Stimulated activated naive CD8-positive, alpha-beta T cell treated with anti-CD3 and anti-CD28 coated beads, Interleukin-15, amount 100 ng/mL, for 72 hours (primary cell): ENCODE measurements around the gene C19orf33.
"Not testable (repeated sequence)": the region's sequence is repeated elsewhere in the genome, so short reads cannot be mapped to it uniquely, and the experiment has no call there.

Source experiments
- ATAC-seq: fragments of 150-1000 bp; cut with Tn5 transposase; 2 replicates; pipeline ENCODE4 v1.10.0; 2021; ENCODE audit warnings: mild to moderate bottlenecking, moderate library complexity
- DNase-seq, 2 donors: peaks; one replicate each; pipeline ENCODE4 v3.0.0; 2021 to 2022
- H3K27ac Mint-ChIP-seq, 2 donors: one replicate each; pipeline ENCODE4 v1.8.0; 2022; ENCODE audit warnings: mild to moderate bottlenecking in 2 of 2, mixed read lengths in 2 of 2, moderate library complexity in 2 of 2
- H3K27me3 Mint-ChIP-seq: one replicate; pipeline ENCODE4 v1.8.0; 2022; ENCODE audit warnings: mixed read lengths
- H3K4me1 Mint-ChIP-seq: one replicate; pipeline ENCODE4 v1.8.0; 2022; ENCODE audit warnings: mild to moderate bottlenecking, mixed read lengths
- H3K4me3 Mint-ChIP-seq, 2 donors: one replicate each; pipeline ENCODE4 v1.8.0; 2022; ENCODE audit warnings: mild to moderate bottlenecking in 2 of 2, mixed read lengths in 2 of 2, moderate library complexity in 1 of 2
- H3K9me3 Mint-ChIP-seq, 2 donors: one replicate each; pipeline ENCODE4 v1.8.0; 2022; ENCODE audit warnings: mixed read lengths in 2 of 2

The C19orf33 gene

GRCh38 chr19:38303517-38304351 lies at the start of gene C19orf33:
Gene C19orf33, plus strand, starts transcription at chr19:38304251. Its CDS starts 11 bp downstream, at chr19:38304262.
- Mint-ChIP-seq H3K4me3 (no peak within 1 kb of the TSS), H3K9me3 (no peaks in the 10 kb centered on the region), H3K27me3 (no peaks in the 10 kb centered on the region), H3K27ac (no peak within 1 kb of the TSS), H3K4me1 (no peaks in the 10 kb centered on the region)
- DNase-seq (no peak), ATAC-seq (no peak)

- Mint-ChIP-seq H3K4me1 (peaks cover 6% of the 10 kb centered on the region), H3K27ac (no peak overlapping the region), H3K27me3 (peaks cover 38% of the 10 kb centered on the region), H3K4me3 (peak overlapping the region in 1 of 2 donors; percentile 15), H3K9me3 (no peaks in the 10 kb centered on the region)
- DNase-seq (no peak), ATAC-seq (no peak)
Measured at GRCh38 chr19:38255383-38256014, 48.6 kb upstream of the C19orf33 start.

- not testable (repeated sequence) for H3K9me3 Mint-ChIP-seq, ATAC-seq, H3K4me3 Mint-ChIP-seq, DNase-seq, H3K27ac Mint-ChIP-seq
- Mint-ChIP-seq H3K27me3 (peaks cover 13% of the 10 kb centered on the region), H3K4me1 (peaks cover 37% of the 10 kb centered on the region)
Measured at GRCh38 chr19:38261942-38262341, 42.1 kb upstream of the C19orf33 start.

GRCh38 chr19:38262585-38263268 lies 41.3 kb upstream of the C19orf33 start:
- peak overlapping the region in 1 of 2 donors; percentile 45 for H3K4me3 Mint-ChIP-seq
- no peaks in the 10 kb centered on the region for H3K9me3 Mint-ChIP-seq
- DNase-seq (no peak), ATAC-seq (no peak)
- peak overlapping the region in 1 of 2 donors; percentile 63 for H3K27ac Mint-ChIP-seq
- H3K4me1 Mint-ChIP-seq, result peaks cover 45% of the 10 kb centered on the region
- peaks cover 6% of the 10 kb centered on the region for H3K27me3 Mint-ChIP-seq

- Mint-ChIP-seq H3K4me3 (peak overlapping the region; percentile 84 to 93), H3K27me3 (no peaks in the 10 kb centered on the region), H3K9me3 (no peaks in the 10 kb centered on the region), H3K4me1 (peaks cover 52% of the 10 kb centered on the region), H3K27ac (peak overlapping the region; percentile 72 to 97)
- DNase-seq, result peak; percentile 47 to 84
- ATAC-seq, result peak; percentile 90
Measured at GRCh38 chr19:38263689-38264485, 40.2 kb upstream of the C19orf33 start.

GRCh38 chr19:38264486-38265212 lies 39.4 kb upstream of the C19orf33 start, which contains the start of gene SPINT2:
Gene SPINT2, plus strand, starts transcription at chr19:38264573. Its CDS starts 320 bp downstream, at chr19:38264893.
- peak within 1 kb of the TSS; percentile 84 to 93 for H3K4me3 Mint-ChIP-seq
- H3K4me1 Mint-ChIP-seq, result peaks cover 52% of the 10 kb centered on the region
- H3K9me3 Mint-ChIP-seq, result no peaks in the 10 kb centered on the region
- ATAC-seq (peak; percentile 65), DNase-seq (peak in 1 of 2 donors; percentile 79)
- H3K27ac Mint-ChIP-seq, result peak within 1 kb of the TSS; percentile 72 to 97
- H3K27me3 Mint-ChIP-seq, result no peaks in the 10 kb centered on the region

- Mint-ChIP-seq H3K4me3 (peak overlapping the region; percentile 84 to 93), H3K27me3 (no peaks in the 10 kb centered on the region), H3K27ac (peak overlapping the region; percentile 72 to 89), H3K9me3 (no peaks in the 10 kb centered on the region), H3K4me1 (peaks cover 58% of the 10 kb centered on the region)
- DNase-seq, result no peak
- no peak for ATAC-seq
Measured at GRCh38 chr19:38265213-38265861, 38.7 kb upstream of the C19orf33 start.

GRCh38 chr19:38265921-38266429 lies 38.1 kb upstream of the C19orf33 start:
- ATAC-seq (no peak), DNase-seq (no peak)
- peak overlapping the region in 1 of 2 donors; percentile 72 for H3K27ac Mint-ChIP-seq
- H3K9me3 Mint-ChIP-seq, result no peaks in the 10 kb centered on the region
- H3K4me3 Mint-ChIP-seq, result peak overlapping the region; percentile 84 to 93
- H3K4me1 Mint-ChIP-seq, result peaks cover 61% of the 10 kb centered on the region
- no peaks in the 10 kb centered on the region for H3K27me3 Mint-ChIP-seq

GRCh38 chr19:38266981-38267597 lies 37.0 kb upstream of the C19orf33 start:
- no peak overlapping the region for H3K27ac Mint-ChIP-seq

GRCh38 chr19:38267761-38268483 lies 36.1 kb upstream of the C19orf33 start:
- ATAC-seq (no peak), DNase-seq (no peak)
- Mint-ChIP-seq H3K4me1 (peaks cover 59% of the 10 kb centered on the region), H3K27me3 (no peaks in the 10 kb centered on the region), H3K4me3 (no peak overlapping the region), H3K27ac (peak overlapping the region in 1 of 2 donors; percentile 16), H3K9me3 (no peaks in the 10 kb centered on the region)

More at GRCh38 chr19:38266981-38267597, 37.0 kb upstream of the C19orf33 start:
- H3K4me3 Mint-ChIP-seq, result peak overlapping the region in 1 of 2 donors; percentile 11
- no peak for ATAC-seq
- H3K9me3 Mint-ChIP-seq, result no peaks in the 10 kb centered on the region
- peaks cover 61% of the 10 kb centered on the region for H3K4me1 Mint-ChIP-seq
- no peak for DNase-seq
- no peaks in the 10 kb centered on the region for H3K27me3 Mint-ChIP-seq

- ATAC-seq (no peak), DNase-seq (no peak)
- Mint-ChIP-seq H3K27ac (no peak overlapping the region), H3K4me1 (peaks cover 53% of the 10 kb centered on the region), H3K9me3 (no peaks in the 10 kb centered on the region), H3K4me3 (no peak overlapping the region), H3K27me3 (no peaks in the 10 kb centered on the region)
Measured at GRCh38 chr19:38268539-38268938, 35.5 kb upstream of the C19orf33 start.

GRCh38 chr19:38270587-38271167 lies 33.4 kb upstream of the C19orf33 start:
- DNase-seq, result no peak
- peaks cover 37% of the 10 kb centered on the region for H3K4me1 Mint-ChIP-seq
- H3K4me3 Mint-ChIP-seq, result no peak overlapping the region
- ATAC-seq, result no peak
- no peaks in the 10 kb centered on the region for H3K9me3 Mint-ChIP-seq
- H3K27ac Mint-ChIP-seq, result no peak overlapping the region
- no peaks in the 10 kb centered on the region for H3K27me3 Mint-ChIP-seq

GRCh38 chr19:38273499-38273898 lies 30.6 kb upstream of the C19orf33 start:
- no peak for ATAC-seq
- no peaks in the 10 kb centered on the region for H3K27me3 Mint-ChIP-seq
- DNase-seq, result no peak
- H3K27ac Mint-ChIP-seq, result no peak overlapping the region
- no peaks in the 10 kb centered on the region for H3K9me3 Mint-ChIP-seq
- H3K4me3 Mint-ChIP-seq, result no peak overlapping the region
- H3K4me1 Mint-ChIP-seq, result peaks cover 9% of the 10 kb centered on the region
